CD4-positive, alpha-beta memory T cell (primary cell): ENCODE data around the gene FOXE3. TPM values are rescaled to one million over a fixed set of nuclear protein-coding genes. Genes with fewer than 3 reads are reported as not detected.
"Not testable (repeated sequence)": the region's sequence is repeated elsewhere in the genome, so short reads cannot be mapped to it uniquely, and the experiment has no call there.

Experiments used
- CTCF ChIA-PET: fragments of 350-600 bp; sonication (Branson Sonifier 250); formaldehyde crosslinking; loops from one replicate; lab custom pipeline; 2021; ENCODE audit warnings: inconsistent platforms; ENCODE audit not compliant: partially characterized antibody; lab: Charles Lee
- POLR2A ChIA-PET: fragments of 350-600 bp; sonication (Branson Sonifier 250); formaldehyde crosslinking; loops from one replicate; lab custom pipeline; 2021; ENCODE audit not compliant: partially characterized antibody; lab: Charles Lee
- DNase-seq, 5 donors: peaks; one replicate each; pipeline versions ENCODE4 v3.0.0 to v3.0.0-alpha.2; 2020 to 2022; ENCODE audit warnings: mixed read lengths in 1 of 5
- H3K27ac ChIP-seq: one replicate; pipeline ENCODE4 v1.7.0; 2013; ENCODE audit warnings: low read depth, low read length
- H3K27me3 ChIP-seq: 2 replicates; pipeline ENCODE4 v1.7.0; 2013; ENCODE audit warnings: mild to moderate bottlenecking, low read length, moderate library complexity; ENCODE audit not compliant: insufficient read depth
- H3K36me3 ChIP-seq: 2 replicates; pipeline ENCODE4 v1.7.0; 2013; ENCODE audit warnings: mild to moderate bottlenecking, low read length, moderate library complexity; ENCODE audit not compliant: insufficient read depth
- H3K4me1 ChIP-seq: 2 replicates; pipeline ENCODE4 v1.7.0; 2013; ENCODE audit warnings: mild to moderate bottlenecking, low read length, moderate library complexity; ENCODE audit not compliant: insufficient read depth
- H3K4me3 ChIP-seq, 2 donors: one replicate each; pipeline ENCODE4 v1.7.0; 2013; ENCODE audit warnings: low read length in 2 of 2, mild to moderate bottlenecking in 1 of 2
- H3K9me3 ChIP-seq, 2 donors: one replicate each; pipeline ENCODE4 v1.7.0; 2013; ENCODE audit warnings: low read length in 2 of 2, control low read depth in 1 of 2; ENCODE audit not compliant: control insufficient read depth in 1 of 2
- H3K27ac Mint-ChIP-seq, 7 donors: one replicate each; pipeline ENCODE4 v1.8.0; 2020 to 2021; ENCODE audit warnings: mixed read lengths in 7 of 7, mild to moderate bottlenecking in 6 of 7, inconsistent platforms in 3 of 7, moderate library complexity in 3 of 7
- H3K27me3 Mint-ChIP-seq, 2 donors: one replicate each; pipeline ENCODE4 v1.8.0; 2020 to 2021; ENCODE audit warnings: mixed read lengths in 2 of 2
- H3K36me3 Mint-ChIP-seq, 2 donors: one replicate each; pipeline ENCODE4 v1.8.0; 2020 to 2021; ENCODE audit warnings: mixed read lengths in 2 of 2, inconsistent platforms in 1 of 2, mild to moderate bottlenecking in 1 of 2
- H3K4me1 Mint-ChIP-seq, 4 donors: one replicate each; pipeline ENCODE4 v1.8.0; 2020 to 2021; ENCODE audit warnings: mixed read lengths in 4 of 4, mild to moderate bottlenecking in 1 of 4
- H3K4me3 Mint-ChIP-seq, 8 donors: one replicate each; pipeline ENCODE4 v1.8.0; 2020 to 2021; ENCODE audit warnings: mixed read lengths in 8 of 8, mild to moderate bottlenecking in 7 of 8, moderate library complexity in 6 of 8, inconsistent platforms in 3 of 8
- H3K9me3 Mint-ChIP-seq, 8 donors: one replicate each; pipeline ENCODE4 v1.8.0; 2020 to 2021; ENCODE audit warnings: mixed read lengths in 8 of 8, mild to moderate bottlenecking in 5 of 8, inconsistent platforms in 3 of 8, moderate library complexity in 1 of 8
- intact Hi-C: fragments of 100-400 bp; cut with micrococcal nuclease; formaldehyde crosslinking; loops from one replicate; pipeline ENCODE4 v1.15.1; 2023
- polyA plus RNA-seq, 2 donors: library from polyadenylated mRNA; unstranded; fragments of 300-500 nt; fragmentation: Illumina TruSeq; gene quantifications; one replicate each; pipeline ENCODE4 v1.2.3, GENCODE V29; 2021
- total RNA-seq, 2 experiments: library from RNA; stranded (reverse); gene quantifications; one replicate each; pipeline ENCODE4 v1.2.3, GENCODE V29; 2021

The FOXE3 gene
- total and polyA plus RNA-seq, 4 experiments from 2014 or later, result not detected

- Histone ChIP-seq H3K27ac (no peak overlapping the region), H3K27me3 (peaks cover 62% of the 10 kb centered on the region), H3K9me3 (no peaks in the 10 kb centered on the region), H3K4me1 (peaks cover 15% of the 10 kb centered on the region), H3K4me3 (no peak overlapping the region), H3K36me3 (no peaks in the 10 kb centered on the region)
- Mint-ChIP-seq H3K4me1 (peaks cover 6 to 10% (median 9%) of the 10 kb centered on the region in 4 donors), H3K36me3 (no peaks in the 10 kb centered on the region), H3K27ac (no peak overlapping the region), H3K9me3 (peaks cover 0 to 4% (median 0%) of the 10 kb centered on the region in 8 donors), H3K4me3 (no peak overlapping the region), H3K27me3 (peaks cover 45 to 53% of the 10 kb centered on the region in 2 donors)
- CTCF ChIA-PET, result interaction anchor here (1.0 to 3.6 kb wide), 4 partner anchors 13 to 276 kb away, joined by 4 to 34 read pairs (median 4); partner anchors contain the start of genes CMPK1 and FOXD2
- POLR2A ChIA-PET, result interaction anchor here (1.1 to 1.4 kb wide), 2 partner anchors 11 to 12 kb away, joined by 3 to 5 read pairs; partner anchors contain the start of gene FOXD2
- no peak for DNase-seq
- intact Hi-C loops, result no loop called here
Observed at GRCh38 chr1:47449822-47450552, 33.9 kb downstream of the FOXE3 start.

DNA sequence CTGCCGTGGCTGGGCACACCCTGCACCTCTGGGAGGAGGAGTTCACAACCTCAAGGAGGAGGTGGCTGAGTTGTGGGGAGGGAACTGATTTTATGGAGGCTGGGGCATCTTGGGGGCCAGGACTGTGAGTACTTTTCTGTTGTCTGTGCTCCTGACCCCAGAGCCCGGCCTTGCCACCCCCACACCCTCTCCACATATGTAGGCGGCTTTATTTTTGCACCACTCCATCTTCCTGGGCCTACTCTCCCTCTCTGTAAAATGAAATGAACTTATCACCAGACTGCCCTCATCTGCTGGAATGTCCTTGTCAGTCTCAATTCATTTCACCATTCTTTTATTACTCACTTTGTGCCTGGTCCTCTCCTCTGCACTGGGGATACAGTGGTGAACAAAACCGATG is 34.5 kb downstream of the FOXE3 start:
- Histone ChIP-seq H3K4me1 (peaks cover 8% of the 10 kb centered on the region), H3K4me3 (no peak overlapping the region), H3K27ac (no peak overlapping the region), H3K36me3 (no peaks in the 10 kb centered on the region), H3K9me3 (no peaks in the 10 kb centered on the region), H3K27me3 (peaks cover 56% of the 10 kb centered on the region)
- Mint-ChIP-seq H3K27me3 (peaks cover 47 to 49% of the 10 kb centered on the region in 2 donors), H3K36me3 (no peaks in the 10 kb centered on the region), H3K4me3 (no peak overlapping the region), H3K9me3 (peaks cover 0 to 1% (median 0%) of the 10 kb centered on the region in 8 donors), H3K27ac (no peak overlapping the region), H3K4me1 (peaks cover 2 to 5% (median 4%) of the 10 kb centered on the region in 4 donors)
- ChIA-PET CTCF (interaction anchor here (3.6 kb wide), 1 partner anchor 14 kb away, joined by 34 read pairs; the partner anchor contains the start of gene FOXD2), POLR2A (interaction anchor here (1.1 kb wide), 1 partner anchor 13 kb away, joined by 3 read pairs; the partner anchor contains the start of gene FOXD2)
- intact Hi-C loops, result no loop called here
- no peak for DNase-seq

GRCh38 chr1:47452426-47452825 is 36.3 kb downstream of the FOXE3 start:
- no peak overlapping the region for H3K27ac ChIP-seq
- H3K9me3 ChIP-seq, result no peaks in the 10 kb centered on the region
- H3K4me3 ChIP-seq, result no peak overlapping the region
- no peaks in the 10 kb centered on the region for H3K36me3 ChIP-seq
- Mint-ChIP-seq H3K27ac (no peak overlapping the region), H3K4me3 (no peak overlapping the region), H3K27me3 (peaks cover 36 to 57% of the 10 kb centered on the region in 2 donors), H3K4me1 (peaks cover 0 to 1% (median 0%) of the 10 kb centered on the region in 4 donors), H3K36me3 (no peaks in the 10 kb centered on the region), H3K9me3 (peaks cover 0 to 2% (median 0%) of the 10 kb centered on the region in 8 donors)
- peaks cover 37% of the 10 kb centered on the region for H3K27me3 ChIP-seq
- no peak for DNase-seq
- intact Hi-C loops, result no loop called here
- no peaks in the 10 kb centered on the region for H3K4me1 ChIP-seq
- CTCF ChIA-PET, result interaction anchor here (1.4 to 2.2 kb wide), 2 partner anchors 15 to 258 kb away, joined by 4 to 12 read pairs; partner anchors contain the start of gene FOXD2
- POLR2A ChIA-PET, result no interaction called here

DNA sequence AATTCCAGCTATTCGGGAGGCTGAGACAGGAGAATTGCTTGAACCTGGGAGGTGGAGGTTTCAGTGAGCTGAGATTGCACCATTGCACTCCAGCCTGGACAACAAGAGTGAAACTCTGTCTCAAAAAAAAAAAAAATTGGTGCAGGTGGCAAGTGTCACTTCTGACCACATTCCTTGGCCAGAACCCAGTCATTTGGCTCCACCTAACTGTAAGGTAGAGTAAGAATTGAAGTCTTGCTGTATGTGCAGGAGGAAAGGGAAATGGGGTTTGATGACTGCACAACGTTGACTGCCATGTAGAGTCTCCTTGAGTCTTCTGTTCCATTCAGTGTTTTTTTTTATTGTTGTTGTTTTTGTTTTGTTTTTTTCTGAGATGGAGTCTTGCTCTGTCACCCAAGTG is 37.8 kb downstream of the FOXE3 start:
- H3K4me1 ChIP-seq, intact Hi-C loops, DNase-seq, POLR2A ChIA-PET, H3K9me3 Mint-ChIP-seq, H3K27ac Mint-ChIP-seq, H3K36me3 Mint-ChIP-seq, H3K4me1 Mint-ChIP-seq, H3K36me3 ChIP-seq, H3K9me3 ChIP-seq, H3K4me3 ChIP-seq, H3K27ac ChIP-seq, H3K4me3 Mint-ChIP-seq: not testable (repeated sequence)
- H3K27me3 Mint-ChIP-seq, result peaks cover 43 to 56% of the 10 kb centered on the region in 2 donors
- CTCF ChIA-PET, result interaction anchor here (2.2 kb wide), 1 partner anchor 16 kb away, joined by 12 read pairs; the partner anchor contains the start of gene FOXD2
- H3K27me3 ChIP-seq, result peaks cover 26% of the 10 kb centered on the region

DNA sequence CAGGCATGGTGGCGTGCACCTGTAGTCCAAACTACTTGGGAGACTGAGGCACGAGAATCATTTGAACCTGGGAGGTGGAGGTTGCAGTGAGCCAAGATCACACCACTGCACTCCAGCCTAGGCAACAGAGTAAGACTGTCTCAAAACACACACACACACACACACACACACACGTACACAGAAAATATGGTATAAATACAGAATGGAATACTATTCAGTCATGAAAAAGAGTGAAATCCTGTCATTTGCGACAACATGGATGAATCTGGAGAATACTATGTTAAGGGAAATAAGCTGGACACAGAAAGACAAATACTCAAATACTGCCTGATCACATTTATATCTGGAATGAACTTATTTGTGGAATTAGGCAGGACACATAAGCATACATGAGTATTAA is 40.2 kb downstream of the FOXE3 start:
- H3K4me1 ChIP-seq, result no peaks in the 10 kb centered on the region
- CTCF ChIA-PET, result no interaction called here
- no peaks in the 10 kb centered on the region for H3K9me3 ChIP-seq
- peaks cover 18% of the 10 kb centered on the region for H3K27me3 ChIP-seq
- Mint-ChIP-seq H3K4me3 (no peak overlapping the region), H3K27me3 (peaks cover 43 to 58% of the 10 kb centered on the region in 2 donors), H3K36me3 (no peaks in the 10 kb centered on the region), H3K4me1 (no peaks in the 10 kb centered on the region), H3K27ac (no peak overlapping the region), H3K9me3 (peaks cover 0 to 3% (median 0%) of the 10 kb centered on the region in 8 donors)
- no peak overlapping the region for H3K27ac ChIP-seq
- intact Hi-C loops, result no loop called here
- POLR2A ChIA-PET, result interaction anchor here (1.5 kb wide), 1 partner anchor 12 kb away, joined by 3 read pairs; no protein-coding TSS in a partner anchor
- no peak overlapping the region for H3K4me3 ChIP-seq
- no peaks in the 10 kb centered on the region for H3K36me3 ChIP-seq
- DNase-seq, result no peak

DNA sequence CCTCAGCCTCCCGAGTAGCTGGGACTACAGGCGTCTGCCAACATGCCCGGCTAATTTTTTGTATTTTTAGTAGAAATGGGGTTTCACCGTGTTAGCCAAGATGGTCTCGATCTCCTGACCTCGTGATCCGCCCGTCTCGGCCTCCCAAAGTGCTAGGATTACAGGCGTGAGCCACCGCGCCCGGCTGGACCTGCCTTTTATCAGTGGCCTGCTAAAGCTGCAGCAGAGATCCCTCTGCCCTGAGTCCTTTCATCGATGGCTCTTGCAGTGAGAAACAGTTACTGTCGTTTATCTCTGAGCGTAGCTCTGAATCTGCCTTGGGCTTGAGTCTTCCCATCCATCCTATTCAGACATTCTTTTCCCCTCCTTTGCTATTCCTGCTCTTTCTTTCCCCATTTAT is 41.5 kb downstream of the FOXE3 start:
- CTCF ChIA-PET, H3K27ac Mint-ChIP-seq, intact Hi-C loops: not testable (repeated sequence)

DNA sequence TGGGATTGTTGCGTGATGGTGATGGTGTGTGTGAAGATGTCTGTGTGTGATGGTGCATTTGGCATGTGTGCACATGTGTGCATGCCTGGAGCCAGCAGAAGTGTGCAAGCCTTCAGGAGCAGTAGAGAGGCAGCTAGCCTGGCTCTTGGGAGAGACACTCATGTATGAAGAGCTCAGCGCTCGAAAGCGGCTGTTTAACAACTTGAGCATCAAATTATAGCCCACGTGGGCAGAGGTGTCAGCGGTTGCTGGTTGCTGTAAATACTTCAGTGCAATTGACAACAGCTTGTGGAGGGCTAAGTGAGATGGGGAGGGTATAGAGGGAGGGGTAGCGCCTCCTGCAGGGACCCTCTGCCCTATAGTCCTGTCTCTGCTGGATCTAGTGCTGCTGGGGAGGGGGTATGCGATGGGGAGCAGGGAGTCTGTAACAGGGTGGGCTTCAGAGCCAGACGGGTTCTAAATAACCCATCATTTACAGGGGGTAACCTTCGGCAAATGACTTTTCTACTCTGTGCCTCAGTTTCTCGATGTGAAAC is 43.2 kb downstream of the FOXE3 start:
- Histone ChIP-seq H3K27ac (no peak overlapping the region), H3K4me1 (no peaks in the 10 kb centered on the region), H3K9me3 (no peaks in the 10 kb centered on the region), H3K36me3 (no peaks in the 10 kb centered on the region), H3K27me3 (peaks cover 14% of the 10 kb centered on the region), H3K4me3 (no peak overlapping the region)
- Mint-ChIP-seq H3K27me3 (peaks cover 50 to 64% of the 10 kb centered on the region in 2 donors), H3K27ac (no peak overlapping the region), H3K4me1 (no peaks in the 10 kb centered on the region), H3K36me3 (no peaks in the 10 kb centered on the region), H3K4me3 (no peak overlapping the region), H3K9me3 (peaks cover 0 to 3% (median 0%) of the 10 kb centered on the region in 8 donors)
- CTCF ChIA-PET, result interaction anchor here (1.0 kb wide), 1 partner anchor 22 kb away, joined by 3 read pairs; the partner anchor contains the start of gene FOXD2
- intact Hi-C loops, result no loop called here
- DNase-seq, result no peak
- POLR2A ChIA-PET, result no interaction called here

More for the DNA sequence above, 41.5 kb downstream of the FOXE3 start:
- POLR2A ChIA-PET, DNase-seq, H3K4me1 Mint-ChIP-seq, H3K4me3 Mint-ChIP-seq, H3K27ac ChIP-seq, H3K36me3 ChIP-seq, H3K36me3 Mint-ChIP-seq, H3K9me3 Mint-ChIP-seq, H3K4me1 ChIP-seq, H3K4me3 ChIP-seq, H3K9me3 ChIP-seq: not testable (repeated sequence)
- peaks cover 14% of the 10 kb centered on the region for H3K27me3 ChIP-seq
- H3K27me3 Mint-ChIP-seq, result peaks cover 46 to 62% of the 10 kb centered on the region in 2 donors
